ENCODE data around the gene ACBD4. TPM values are rescaled to one million over a fixed set of nuclear protein-coding genes. Genes with fewer than 3 reads are reported as not detected.

ACBD4 gene
- total and polyA plus RNA-seq, 4 donors: 7.8 to 15.7 (median 12.7) TPM

DNA sequence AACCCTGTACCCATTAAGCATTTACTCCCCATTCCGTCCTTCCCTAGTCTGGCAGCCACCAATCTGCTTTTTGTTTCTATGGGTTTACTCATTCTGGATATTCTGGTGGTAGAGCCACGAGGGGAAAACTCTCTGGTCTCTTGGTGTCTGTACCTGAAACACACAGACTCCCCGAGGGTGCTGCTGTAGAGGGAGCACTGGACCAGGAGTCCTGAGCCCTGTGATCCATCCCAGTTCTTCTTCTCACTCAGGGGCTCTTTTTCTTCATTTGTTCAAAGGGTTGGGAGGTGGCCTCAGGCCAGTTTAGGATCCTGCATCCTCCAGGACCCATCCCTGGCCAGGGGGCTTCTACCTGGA, 40.2 kb downstream of the ACBD4 start:
- TF ChIP-seq, protein P1, sequence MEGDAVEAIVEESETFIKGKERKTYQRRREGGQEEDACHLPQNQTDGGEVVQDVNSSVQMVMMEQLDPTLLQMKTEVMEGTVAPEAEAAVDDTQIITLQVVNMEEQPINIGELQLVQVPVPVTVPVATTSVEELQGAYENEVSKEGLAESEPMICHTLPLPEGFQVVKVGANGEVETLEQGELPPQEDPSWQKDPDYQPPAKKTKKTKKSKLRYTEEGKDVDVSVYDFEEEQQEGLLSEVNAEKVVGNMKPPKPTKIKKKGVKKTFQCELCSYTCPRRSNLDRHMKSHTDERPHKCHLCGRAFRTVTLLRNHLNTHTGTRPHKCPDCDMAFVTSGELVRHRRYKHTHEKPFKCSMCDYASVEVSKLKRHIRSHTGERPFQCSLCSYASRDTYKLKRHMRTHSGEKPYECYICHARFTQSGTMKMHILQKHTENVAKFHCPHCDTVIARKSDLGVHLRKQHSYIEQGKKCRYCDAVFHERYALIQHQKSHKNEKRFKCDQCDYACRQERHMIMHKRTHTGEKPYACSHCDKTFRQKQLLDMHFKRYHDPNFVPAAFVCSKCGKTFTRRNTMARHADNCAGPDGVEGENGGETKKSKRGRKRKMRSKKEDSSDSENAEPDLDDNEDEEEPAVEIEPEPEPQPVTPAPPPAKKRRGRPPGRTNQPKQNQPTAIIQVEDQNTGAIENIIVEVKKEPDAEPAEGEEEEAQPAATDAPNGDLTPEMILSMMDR (IDR thresholded peaks at IDR 0.05; ENCODE audit: control extremely low read depth, extremely low read depth): no peak
- Histone ChIP-seq H3K27ac (ENCODE audit: low read depth in 1 of 2, low read length in 1 of 2) (no peak overlapping the region), H3K4me3 (no peak overlapping the region), H3K9ac (ENCODE audit: insufficient read depth in 1 of 2, low read length in 2 of 2) (no peak overlapping the region), H3K9me3 (ENCODE audit: control insufficient read depth in 4 of 4, insufficient read depth in 3 of 4, low read length in 3 of 4) (no peaks in the 10 kb centered on the region), H3K27me3 (ENCODE audit: control insufficient read depth in 3 of 3, insufficient read depth in 3 of 3, low read length in 2 of 3) (no peaks in the 10 kb centered on the region), H3K4me1 (ENCODE audit: control insufficient read depth in 5 of 5, insufficient read depth in 5 of 5, low read length in 5 of 5) (peaks cover 1 to 26% (median 15%) of the 10 kb centered on the region in 5 donors), H3K36me3 (ENCODE audit: control insufficient read depth in 4 of 4, insufficient read depth in 4 of 4, low read length in 4 of 4) (no peaks in the 10 kb centered on the region)
- 81 to 88% methylated on average over 3 of the region's 3 CpGs for WGBS, 2 donors
- ATAC-seq (ENCODE audit: insufficient read depth, low FRiP score): no peak
- DNase-seq: no peak

DNA sequence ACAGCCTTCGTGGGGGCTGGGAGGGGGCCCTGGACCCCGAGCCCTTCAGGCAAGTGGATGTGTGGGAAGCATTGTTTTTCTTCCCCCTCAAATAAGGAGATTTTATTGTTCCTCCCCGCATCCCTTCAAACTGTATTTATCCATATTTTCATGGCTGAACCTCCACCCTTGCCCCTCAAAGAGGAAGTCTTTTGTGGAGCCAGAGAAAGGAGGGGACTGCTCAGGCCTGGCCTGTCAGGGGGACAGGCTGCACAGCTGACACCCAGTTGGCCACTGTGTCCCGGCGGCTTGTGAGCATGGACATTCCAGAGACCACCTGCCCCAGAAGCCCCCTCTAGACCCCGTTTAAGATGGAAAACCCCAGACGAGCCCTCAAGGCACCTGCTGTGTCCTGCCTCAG, 42.1 kb downstream of the ACBD4 start:
- H3K4me3 ChIP-seq: no peak overlapping the region
- no peaks in the 10 kb centered on the region for H3K27me3 ChIP-seq (ENCODE audit: control insufficient read depth in 3 of 3, insufficient read depth in 3 of 3, low read length in 2 of 3)
- TF ChIP-seq, protein P1 (IDR thresholded peaks at IDR 0.05; ENCODE audit: control extremely low read depth, extremely low read depth): no peak
- no peaks in the 10 kb centered on the region for H3K36me3 ChIP-seq (ENCODE audit: control insufficient read depth in 4 of 4, insufficient read depth in 4 of 4, low read length in 4 of 4)
- no peaks in the 10 kb centered on the region for H3K9me3 ChIP-seq (ENCODE audit: control insufficient read depth in 4 of 4, insufficient read depth in 3 of 4, low read length in 3 of 4)
- ATAC-seq (ENCODE audit: insufficient read depth, low FRiP score) (no peak), DNase-seq (no peak)
- no peak overlapping the region for H3K9ac ChIP-seq (ENCODE audit: insufficient read depth in 1 of 2, low read length in 2 of 2)
- WGBS, 2 donors: 87 to 89% methylated on average over 7 of the region's 7 CpGs
- H3K4me1 ChIP-seq (ENCODE audit: control insufficient read depth in 5 of 5, insufficient read depth in 5 of 5, low read length in 5 of 5): peaks cover 0 to 8% (median 6%) of the 10 kb centered on the region in 5 donors
- no peak overlapping the region for H3K27ac ChIP-seq (ENCODE audit: low read depth in 1 of 2, low read length in 1 of 2)

DNA sequence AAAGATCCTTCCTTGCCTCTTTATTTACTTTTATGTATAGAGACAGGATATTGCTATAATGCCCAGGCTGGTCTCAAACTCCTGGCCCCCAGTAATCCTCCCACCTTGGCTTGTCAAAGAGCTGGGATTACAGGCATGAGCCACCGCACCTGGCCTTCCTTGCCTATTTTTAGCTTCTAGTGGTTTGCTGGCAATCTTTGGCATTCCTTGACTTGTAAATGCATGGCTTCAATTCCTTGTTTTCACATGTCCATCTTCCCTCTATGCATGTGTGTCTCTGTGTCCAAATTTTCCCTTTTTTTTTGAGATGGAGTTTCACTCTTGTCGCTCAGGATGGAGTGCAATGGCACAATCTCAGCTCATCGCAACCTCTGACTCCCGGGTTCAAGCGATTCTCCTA, 48.7 kb downstream of the ACBD4 start:
- TF ChIP-seq, protein P1 (IDR thresholded peaks at IDR 0.05; ENCODE audit: control extremely low read depth, extremely low read depth): no peak
- DNase-seq (no peak), ATAC-seq (ENCODE audit: insufficient read depth, low FRiP score) (no peak)
- Histone ChIP-seq H3K27ac (ENCODE audit: low read depth in 1 of 2, low read length in 1 of 2) (no peak overlapping the region), H3K9ac (ENCODE audit: insufficient read depth in 1 of 2, low read length in 2 of 2) (no peak overlapping the region), H3K4me1 (ENCODE audit: control insufficient read depth in 5 of 5, insufficient read depth in 5 of 5, low read length in 5 of 5) (peaks cover 0 to 5% (median 0%) of the 10 kb centered on the region in 5 donors), H3K27me3 (ENCODE audit: control insufficient read depth in 3 of 3, insufficient read depth in 3 of 3, low read length in 2 of 3) (no peaks in the 10 kb centered on the region), H3K9me3 (ENCODE audit: control insufficient read depth in 4 of 4, insufficient read depth in 3 of 4, low read length in 3 of 4) (no peaks in the 10 kb centered on the region), H3K36me3 (ENCODE audit: control insufficient read depth in 4 of 4, insufficient read depth in 4 of 4, low read length in 4 of 4) (no peaks in the 10 kb centered on the region), H3K4me3 (no peak overlapping the region)
- 93 to 99% methylated on average over 5 of the region's 5 CpGs for WGBS, 2 donors

DNA sequence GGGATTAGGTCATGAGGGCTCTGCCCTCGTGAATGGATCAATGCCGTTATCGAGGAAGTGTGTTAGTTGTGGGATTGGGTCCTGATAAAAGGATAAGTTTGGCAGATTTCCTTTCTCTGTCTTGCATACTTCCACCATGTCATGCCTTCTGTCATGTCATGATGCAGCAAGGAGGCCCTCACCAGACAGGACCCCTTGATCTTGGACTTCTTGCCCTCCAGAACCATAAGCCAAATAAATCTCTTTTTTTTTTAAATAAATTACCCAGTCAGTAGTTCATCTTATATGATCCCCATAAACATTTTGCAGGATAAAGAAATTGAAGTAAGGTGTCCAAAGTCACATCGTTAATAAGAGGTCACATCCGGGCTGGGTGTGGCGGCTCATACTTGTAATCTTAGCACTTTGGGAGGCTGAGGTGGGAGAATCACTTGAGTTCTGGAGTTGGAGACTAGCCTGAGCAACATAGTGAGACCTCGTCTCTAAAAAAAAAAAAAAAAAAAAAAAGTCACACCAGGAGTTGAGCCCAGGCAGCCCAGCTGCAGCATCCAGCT, 51.4 kb downstream of the ACBD4 start:
- Histone ChIP-seq H3K36me3 (ENCODE audit: control insufficient read depth in 4 of 4, insufficient read depth in 4 of 4, low read length in 4 of 4) (no peaks in the 10 kb centered on the region), H3K9me3 (ENCODE audit: control insufficient read depth in 4 of 4, insufficient read depth in 3 of 4, low read length in 3 of 4) (no peaks in the 10 kb centered on the region), H3K4me1 (ENCODE audit: control insufficient read depth in 5 of 5, insufficient read depth in 5 of 5, low read length in 5 of 5) (peaks cover 0 to 5% (median 0%) of the 10 kb centered on the region in 5 donors), H3K9ac (ENCODE audit: insufficient read depth in 1 of 2, low read length in 2 of 2) (no peak overlapping the region), H3K4me3 (no peak overlapping the region), H3K27me3 (ENCODE audit: control insufficient read depth in 3 of 3, insufficient read depth in 3 of 3, low read length in 2 of 3) (no peaks in the 10 kb centered on the region), H3K27ac (ENCODE audit: low read depth in 1 of 2, low read length in 1 of 2) (no peak overlapping the region)
- no peak for ATAC-seq (ENCODE audit: insufficient read depth, low FRiP score)
- TF ChIP-seq, protein P1 (IDR thresholded peaks at IDR 0.05; ENCODE audit: control extremely low read depth, extremely low read depth): no peak
- 65 to 77% methylated on average over 7 of the region's 7 CpGs for whole genome bisulfite sequencing, 2 donors
- DNase-seq: no peak

All from lung (tissue), 12 donors.